ENCODE results near the gene STRBP. TPM values are rescaled to one million over a fixed set of nuclear protein-coding genes. Genes with fewer than 3 reads are reported as not detected.

STRBP gene
- total and polyA plus RNA-seq, 9 of the 15 experiments (the other 6 are each of a cell fraction or from before 2014, with no cell fraction given): 27.7 to 84.0 (median 70.2) TPM

DNA sequence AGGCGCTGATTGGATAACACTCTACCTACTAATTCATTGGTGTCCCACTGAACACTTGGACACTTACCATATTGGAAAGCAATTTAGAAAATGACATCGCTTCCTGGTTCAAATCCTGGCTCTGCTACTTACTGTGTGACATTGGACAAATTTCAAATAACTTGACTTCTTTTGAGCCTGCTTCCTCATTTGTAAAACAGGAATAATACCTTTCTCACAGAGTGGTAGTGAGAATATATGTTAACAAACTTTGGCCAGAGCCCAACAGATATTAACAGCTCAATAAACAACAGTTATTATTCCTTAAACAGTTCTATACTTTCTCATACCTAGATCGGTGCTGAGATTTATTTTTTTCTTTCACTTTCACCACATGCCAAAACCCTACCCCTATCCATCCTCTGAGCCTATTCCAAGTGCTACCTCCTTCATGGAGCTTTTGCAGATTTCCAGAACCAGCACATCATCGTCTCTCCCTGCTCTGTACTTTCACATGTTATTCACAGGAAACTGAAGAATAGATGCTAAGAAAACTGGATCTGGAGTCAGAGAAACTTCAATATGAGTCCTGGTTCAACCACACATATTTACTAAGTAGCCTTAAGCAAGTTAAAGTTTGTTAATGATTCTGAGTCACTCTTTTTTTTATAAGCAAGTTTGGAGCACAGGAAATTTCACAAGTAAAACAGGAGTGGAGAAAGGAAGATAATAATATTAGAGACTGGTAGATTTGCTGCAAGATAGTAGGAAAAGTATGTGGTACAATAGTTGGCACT, 92.3 kb downstream of the STRBP start:
- Histone ChIP-seq H2AFZ (ENCODE audit: low read depth, low read length) (no peak overlapping the region), H3K27ac (ENCODE audit: extremely low read depth, low read depth, low read length) (no peak overlapping the region), H4K20me1 (replicated peaks; ENCODE audit: control insufficient read depth, insufficient read depth, low read length) (no peaks in the 10 kb centered on the region; the same call in 1 of the 2 replicates), H3K9me1 (ENCODE audit: control insufficient read depth, insufficient read depth, low read length) (no peaks in the 10 kb centered on the region), H3K79me2 (ENCODE audit: control insufficient read depth, insufficient read depth, low read length) (peaks cover 3% of the 10 kb centered on the region; the same call in 1 of the 3 replicates), H3K9ac (ENCODE audit: insufficient read depth in 1 of 2, low read depth in 2 of 2, low read length in 2 of 2) (no peak overlapping the region), H3K4me3 (no peak overlapping the region), H3K9me3 (replicated peaks; ENCODE audit: control insufficient read depth, insufficient read depth, low read depth, low read length) (no peaks in the 10 kb centered on the region), H3K4me2 (ENCODE audit: insufficient read depth, low read length) (no peak overlapping the region), H3K36me3 (ENCODE audit: control insufficient read depth, insufficient read depth, low read length) (peaks cover 69% of the 10 kb centered on the region), H3K27me3 (ENCODE audit: control insufficient read depth in 2 of 2, insufficient read depth in 2 of 2, low read length in 2 of 2) (no peaks in the 10 kb centered on the region), H3K4me1 (replicated peaks in 1 of 2; ENCODE audit: control insufficient read depth in 2 of 2, insufficient read depth in 2 of 2, low read length in 2 of 2) (no peaks in the 10 kb centered on the region)
- FAIRE-seq (no peak), DNase-seq (ENCODE audit: extremely low read depth in 1 of 4, low spot score in 3 of 4) (no peak), ATAC-seq (no peak)
- CTCF ChIA-PET (ENCODE audit: low intra/inter-chr PET ratio): no interaction called here
- POLR2A ChIA-PET: no interaction called here
- no TSS peak for BruUV-seq (replicated peaks)
- 82% methylated on average over 4 of the region's 4 CpGs for whole genome bisulfite sequencing (ENCODE audit: insufficient coverage, low coverage, missing lambda C conversion rate)
- intact Hi-C loops (cut with micrococcal nuclease) (no loop called here), in situ Hi-C loops (cut with MboI) (no loop called here)
- TF ChIP-seq SMAD4 (CRISPR knock-in tag; conservative IDR thresholded peaks at IDR 0.05): no peak
- no peak for TF ChIP-seq CAMTA2 (CRISPR knock-in tag; conservative IDR thresholded peaks at IDR 0.05)
- TF ChIP-seq ZNF263 (CRISPR knock-in tag; IDR thresholded peaks at IDR 0.05; ENCODE audit: borderline replicate concordance): no peak
- TF ChIP-seq, protein P1, sequence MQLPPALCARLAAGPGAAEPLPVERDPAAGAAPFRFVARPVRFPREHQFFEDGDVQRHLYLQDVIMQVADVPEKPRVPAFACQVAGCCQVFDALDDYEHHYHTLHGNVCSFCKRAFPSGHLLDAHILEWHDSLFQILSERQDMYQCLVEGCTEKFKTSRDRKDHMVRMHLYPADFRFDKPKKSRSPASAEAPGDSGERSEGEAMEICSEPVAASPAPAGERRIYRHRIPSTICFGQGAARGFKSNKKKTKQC (CRISPR knock-in tag; IDR thresholded peaks at IDR 0.05): no peak
- no peak for TF ChIP-seq PHF8 (IDR thresholded peaks at IDR 0.05; ENCODE audit: borderline replicate concordance, low read length)
- TF ChIP-seq, protein P2, sequence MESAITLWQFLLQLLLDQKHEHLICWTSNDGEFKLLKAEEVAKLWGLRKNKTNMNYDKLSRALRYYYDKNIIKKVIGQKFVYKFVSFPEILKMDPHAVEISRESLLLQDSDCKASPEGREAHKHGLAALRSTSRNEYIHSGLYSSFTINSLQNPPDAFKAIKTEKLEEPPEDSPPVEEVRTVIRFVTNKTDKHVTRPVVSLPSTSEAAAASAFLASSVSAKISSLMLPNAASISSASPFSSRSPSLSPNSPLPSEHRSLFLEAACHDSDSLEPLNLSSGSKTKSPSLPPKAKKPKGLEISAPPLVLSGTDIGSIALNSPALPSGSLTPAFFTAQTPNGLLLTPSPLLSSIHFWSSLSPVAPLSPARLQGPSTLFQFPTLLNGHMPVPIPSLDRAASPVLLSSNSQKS (CRISPR knock-in tag; IDR thresholded peaks at IDR 0.05): no peak
- no peak for TF ChIP-seq TBL1XR1 (IDR thresholded peaks at IDR 0.05; ENCODE audit: low read length in 2 of 2)
- TF ChIP-seq ZNF354B (CRISPR knock-in tag; IDR thresholded peaks at IDR 0.05): no peak
- no peak for TF ChIP-seq CBFA2T2 (conservative IDR thresholded peaks at IDR 0.05)
- TF ChIP-seq, protein P3, sequence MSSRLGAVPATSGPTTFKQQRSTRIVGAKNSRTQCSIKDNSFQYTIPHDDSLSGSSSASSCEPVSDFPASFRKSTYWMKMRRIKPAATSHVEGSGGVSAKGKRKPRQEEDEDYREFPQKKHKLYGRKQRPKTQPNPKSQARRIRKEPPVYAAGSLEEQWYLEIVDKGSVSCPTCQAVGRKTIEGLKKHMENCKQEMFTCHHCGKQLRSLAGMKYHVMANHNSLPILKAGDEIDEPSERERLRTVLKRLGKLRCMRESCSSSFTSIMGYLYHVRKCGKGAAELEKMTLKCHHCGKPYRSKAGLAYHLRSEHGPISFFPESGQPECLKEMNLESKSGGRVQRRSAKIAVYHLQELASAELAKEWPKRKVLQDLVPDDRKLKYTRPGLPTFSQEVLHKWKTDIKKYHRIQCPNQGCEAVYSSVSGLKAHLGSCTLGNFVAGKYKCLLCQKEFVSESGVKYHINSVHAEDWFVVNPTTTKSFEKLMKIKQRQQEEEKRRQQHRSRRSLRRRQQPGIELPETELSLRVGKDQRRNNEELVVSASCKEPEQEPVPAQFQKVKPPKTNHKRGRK (tag; IDR thresholded peaks at IDR 0.05): no peak
- TF ChIP-seq KDM2B (CRISPR knock-in tag; IDR thresholded peaks at IDR 0.05): no peak
- no peak for TF ChIP-seq HIVEP1 (CRISPR knock-in tag; IDR thresholded peaks at IDR 0.05)
- TF ChIP-seq, protein P4, sequence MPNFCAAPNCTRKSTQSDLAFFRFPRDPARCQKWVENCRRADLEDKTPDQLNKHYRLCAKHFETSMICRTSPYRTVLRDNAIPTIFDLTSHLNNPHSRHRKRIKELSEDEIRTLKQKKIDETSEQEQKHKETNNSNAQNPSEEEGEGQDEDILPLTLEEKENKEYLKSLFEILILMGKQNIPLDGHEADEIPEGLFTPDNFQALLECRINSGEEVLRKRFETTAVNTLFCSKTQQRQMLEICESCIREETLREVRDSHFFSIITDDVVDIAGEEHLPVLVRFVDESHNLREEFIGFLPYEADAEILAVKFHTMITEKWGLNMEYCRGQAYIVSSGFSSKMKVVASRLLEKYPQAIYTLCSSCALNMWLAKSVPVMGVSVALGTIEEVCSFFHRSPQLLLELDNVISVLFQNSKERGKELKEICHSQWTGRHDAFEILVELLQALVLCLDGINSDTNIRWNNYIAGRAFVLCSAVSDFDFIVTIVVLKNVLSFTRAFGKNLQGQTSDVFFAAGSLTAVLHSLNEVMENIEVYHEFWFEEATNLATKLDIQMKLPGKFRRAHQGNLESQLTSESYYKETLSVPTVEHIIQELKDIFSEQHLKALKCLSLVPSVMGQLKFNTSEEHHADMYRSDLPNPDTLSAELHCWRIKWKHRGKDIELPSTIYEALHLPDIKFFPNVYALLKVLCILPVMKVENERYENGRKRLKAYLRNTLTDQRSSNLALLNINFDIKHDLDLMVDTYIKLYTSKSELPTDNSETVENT (CRISPR knock-in tag; IDR thresholded peaks at IDR 0.05): no peak

Data from K562 (cell line).